Measurements from ENCODE around the gene PLOD3.

The PLOD3 gene

GRCh38 chr7:101217388-101218235 is at the start of gene PLOD3, which contains the start of gene ZNHIT1:
PLOD3 (minus strand) TSS chr7:101217581; CDS start chr7:101217274, 307 bp downstream.
ZNHIT1 (plus strand) TSS chr7:101218165; CDS start chr7:101218196, 31 bp downstream.
- TF ChIP-seq CREB1 (IDR thresholded peaks at IDR 0.05; ENCODE audit: low read depth) (0 out of 2 replicates have a peak, but pooled peaks have one; percentile 27), TEAD4 (IDR thresholded peaks at IDR 0.05) (no peak), MAX (IDR thresholded peaks at IDR 0.05) (peak; percentile 63; the same call in 1 of the 2 replicates), ZBTB7A (IDR thresholded peaks at IDR 0.05; ENCODE audit: low read depth) (peak; percentile 73), RAD21 (IDR thresholded peaks at IDR 0.05; ENCODE audit: low read depth) (no peak; the same call in 1 of the 2 replicates), CEBPB (IDR thresholded peaks at IDR 0.05) (no peak), NFIC (IDR thresholded peaks at IDR 0.05) (no peak), EGR1 (IDR thresholded peaks at IDR 0.05) (peak; percentile 77), REST (IDR thresholded peaks at IDR 0.05; ENCODE audit: low read depth) (no peak), TCF12 (IDR thresholded peaks at IDR 0.05; ENCODE audit: low read depth) (peak; percentile 34; the same call in 1 of the 2 replicates), EP300 (IDR thresholded peaks at IDR 0.05; ENCODE audit: borderline replicate concordance) (no peak; the same call in 1 of the 2 replicates), USF1 (IDR thresholded peaks at IDR 0.05) (no peak), YY1 (IDR thresholded peaks at IDR 0.05; ENCODE audit: low read depth) (peak; percentile 98), TAF1 (IDR thresholded peaks at IDR 0.05; ENCODE audit: low read depth) (peak; percentile 39), FOXM1 (IDR thresholded peaks at IDR 0.05; ENCODE audit: borderline replicate concordance, low read depth) (no peak; the same call in 1 of the 2 replicates)

GRCh38 chr7:101265622-101266516 is 48.5 kb upstream of the PLOD3 start:
- TF ChIP-seq USF1 (IDR thresholded peaks at IDR 0.05) (no peak), CREB1 (IDR thresholded peaks at IDR 0.05; ENCODE audit: low read depth) (no peak), EGR1 (IDR thresholded peaks at IDR 0.05) (no peak), EP300 (IDR thresholded peaks at IDR 0.05; ENCODE audit: borderline replicate concordance) (no peak), FOXM1 (IDR thresholded peaks at IDR 0.05; ENCODE audit: borderline replicate concordance, low read depth) (no peak), REST (IDR thresholded peaks at IDR 0.05; ENCODE audit: low read depth) (no peak), CEBPB (IDR thresholded peaks at IDR 0.05) (no peak), NFIC (IDR thresholded peaks at IDR 0.05) (no peak), TCF12 (IDR thresholded peaks at IDR 0.05; ENCODE audit: low read depth) (no peak), ZBTB7A (IDR thresholded peaks at IDR 0.05; ENCODE audit: low read depth) (no peak), TAF1 (IDR thresholded peaks at IDR 0.05; ENCODE audit: low read depth) (no peak), TEAD4 (IDR thresholded peaks at IDR 0.05) (no peak), YY1 (IDR thresholded peaks at IDR 0.05; ENCODE audit: low read depth) (no peak)

- TF ChIP-seq MAX (IDR thresholded peaks at IDR 0.05) (peak; percentile 81), USF1 (IDR thresholded peaks at IDR 0.05) (peak; percentile 83), EGR1 (IDR thresholded peaks at IDR 0.05) (peak; percentile 89)
These were observed 46.8 kb upstream of the PLOD3 start for GRCh38 chr7:101264102-101264706.

- no peak for TF ChIP-seq CREB1 (IDR thresholded peaks at IDR 0.05; ENCODE audit: low read depth)
- no peak for TF ChIP-seq CEBPB (IDR thresholded peaks at IDR 0.05)
- no peak for TF ChIP-seq FOXM1 (IDR thresholded peaks at IDR 0.05; ENCODE audit: borderline replicate concordance, low read depth)
- no peak for TF ChIP-seq TAF1 (IDR thresholded peaks at IDR 0.05; ENCODE audit: low read depth)
- TF ChIP-seq YY1 (IDR thresholded peaks at IDR 0.05; ENCODE audit: low read depth), result no peak
- no peak for TF ChIP-seq MAX (IDR thresholded peaks at IDR 0.05)
- TF ChIP-seq NFIC (IDR thresholded peaks at IDR 0.05), result no peak
- no peak for TF ChIP-seq ZBTB7A (IDR thresholded peaks at IDR 0.05; ENCODE audit: low read depth)
- TF ChIP-seq USF1 (IDR thresholded peaks at IDR 0.05), result no peak
- TF ChIP-seq EP300 (IDR thresholded peaks at IDR 0.05; ENCODE audit: borderline replicate concordance), result no peak
- TF ChIP-seq TEAD4 (IDR thresholded peaks at IDR 0.05), result no peak
- TF ChIP-seq TCF12 (IDR thresholded peaks at IDR 0.05; ENCODE audit: low read depth), result no peak
- no peak for TF ChIP-seq EGR1 (IDR thresholded peaks at IDR 0.05)
- TF ChIP-seq RAD21 (IDR thresholded peaks at IDR 0.05; ENCODE audit: low read depth), result no peak
- no peak for TF ChIP-seq REST (IDR thresholded peaks at IDR 0.05; ENCODE audit: low read depth)
These were observed 40.9 kb upstream of the PLOD3 start for GRCh38 chr7:101258243-101258731.
